Body of pancreas (tissue), 4 donors: ENCODE measurements around the gene ARID1B.

ENCODE experiments used
- POLR2A ChIP-seq, 3 donors: fragments of 450-650 bp; IDR thresholded peaks; one replicate each; pipeline ENCODE4 v1.6.1; 2016; ENCODE audit warnings: antibody characterized with exemption in 3 of 3, mild to moderate bottlenecking in 2 of 3
- TF ChIP-seq, protein P1 (sequence below), 7 experiments: fragments of 450-650 bp in 4 of 7; fragments of 200-600 bp in 3 of 7; sonication (generic) in 3 of 7; IDR thresholded peaks; one replicate each; pipeline ENCODE4 v1.5.1; 2016 to 2019; ENCODE audit warnings: antibody characterized with exemption in 7 of 7

DNA sequence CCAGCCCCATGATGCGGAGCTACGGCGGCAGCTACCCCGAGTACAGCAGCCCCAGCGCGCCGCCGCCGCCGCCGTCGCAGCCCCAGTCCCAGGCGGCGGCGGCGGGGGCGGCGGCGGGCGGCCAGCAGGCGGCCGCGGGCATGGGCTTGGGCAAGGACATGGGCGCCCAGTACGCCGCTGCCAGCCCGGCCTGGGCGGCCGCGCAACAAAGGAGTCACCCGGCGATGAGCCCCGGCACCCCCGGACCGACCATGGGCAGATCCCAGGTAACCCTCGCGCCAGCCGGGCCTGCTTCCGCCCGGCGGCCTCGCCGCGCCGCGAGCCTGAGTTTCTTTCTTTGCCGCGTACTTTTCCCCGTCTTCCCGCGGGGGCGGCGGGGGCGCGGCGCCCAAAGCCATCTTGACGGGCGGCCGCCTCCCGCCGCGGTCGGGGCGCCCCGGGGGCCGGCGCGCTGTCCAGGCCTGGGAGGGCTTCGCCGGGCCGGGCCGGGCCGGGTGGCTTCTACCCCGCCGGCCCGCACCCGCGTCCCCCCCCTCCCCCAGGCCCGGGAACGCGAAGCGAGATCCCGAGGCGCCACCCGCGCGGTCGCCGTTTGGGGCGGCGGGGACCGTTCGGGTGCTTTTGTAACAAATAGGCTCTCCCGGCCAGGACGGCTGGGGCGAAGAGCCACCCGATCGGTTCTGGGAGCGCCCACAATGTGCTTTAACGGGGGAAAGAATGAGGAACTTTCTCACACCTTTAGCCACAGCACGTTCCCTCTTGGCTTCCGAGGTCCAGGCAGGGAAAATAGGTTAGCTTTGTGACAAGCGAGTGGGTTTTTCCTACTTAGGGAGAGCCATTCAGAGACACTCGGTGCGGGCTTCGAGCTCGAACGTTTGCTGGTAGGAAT lies 2.3 kb downstream of the ARID1B start:
- TF ChIP-seq POLR2A (IDR thresholded peaks at IDR 0.05), result peak in 1 of 3 donors; percentile 18
- TF ChIP-seq, protein P1, sequence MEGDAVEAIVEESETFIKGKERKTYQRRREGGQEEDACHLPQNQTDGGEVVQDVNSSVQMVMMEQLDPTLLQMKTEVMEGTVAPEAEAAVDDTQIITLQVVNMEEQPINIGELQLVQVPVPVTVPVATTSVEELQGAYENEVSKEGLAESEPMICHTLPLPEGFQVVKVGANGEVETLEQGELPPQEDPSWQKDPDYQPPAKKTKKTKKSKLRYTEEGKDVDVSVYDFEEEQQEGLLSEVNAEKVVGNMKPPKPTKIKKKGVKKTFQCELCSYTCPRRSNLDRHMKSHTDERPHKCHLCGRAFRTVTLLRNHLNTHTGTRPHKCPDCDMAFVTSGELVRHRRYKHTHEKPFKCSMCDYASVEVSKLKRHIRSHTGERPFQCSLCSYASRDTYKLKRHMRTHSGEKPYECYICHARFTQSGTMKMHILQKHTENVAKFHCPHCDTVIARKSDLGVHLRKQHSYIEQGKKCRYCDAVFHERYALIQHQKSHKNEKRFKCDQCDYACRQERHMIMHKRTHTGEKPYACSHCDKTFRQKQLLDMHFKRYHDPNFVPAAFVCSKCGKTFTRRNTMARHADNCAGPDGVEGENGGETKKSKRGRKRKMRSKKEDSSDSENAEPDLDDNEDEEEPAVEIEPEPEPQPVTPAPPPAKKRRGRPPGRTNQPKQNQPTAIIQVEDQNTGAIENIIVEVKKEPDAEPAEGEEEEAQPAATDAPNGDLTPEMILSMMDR (IDR thresholded peaks at IDR 0.05), result peak in 2 of 7 experiments; percentile 37 to 41
